H9 (cell line): Measurements from ENCODE around the gene NEURL4. TPM values are rescaled to one million over a fixed set of nuclear protein-coding genes. Genes with fewer than 3 reads are reported as not detected.

Experiments used
- DNase-seq: peaks from one replicate; pipeline ENCODE4 v3.0.0-alpha.2; 2017
- H2AFZ ChIP-seq: one replicate; pipeline ENCODE4 v1.6.1; 2013; ENCODE audit warnings: mild to moderate bottlenecking, low read length, control low read depth, moderate library complexity
- H2AK5ac ChIP-seq: 2 replicates; pipeline ENCODE4 v1.6.1; 2013; ENCODE audit warnings: low read length, control low read depth, mixed read lengths; ENCODE audit not compliant: insufficient read length
- H2BK120ac ChIP-seq: one replicate; pipeline ENCODE4 v1.6.1; 2013; ENCODE audit warnings: low read depth, mild to moderate bottlenecking, low read length, control low read depth, inconsistent platforms; ENCODE audit not compliant: poor library complexity, severe bottlenecking
- H2BK12ac ChIP-seq: 2 replicates; pipeline ENCODE4 v1.6.1; 2013; ENCODE audit warnings: low read length, control low read depth, mixed read lengths, low read depth; ENCODE audit not compliant: insufficient read length
- H2BK15ac ChIP-seq: 2 replicates; pipeline ENCODE4 v1.6.1; 2013; ENCODE audit warnings: low read depth, low read length, control low read depth
- H2BK20ac ChIP-seq: one replicate; pipeline ENCODE4 v1.6.1; 2013; ENCODE audit warnings: low read depth, mild to moderate bottlenecking, low read length, control low read depth, inconsistent platforms; ENCODE audit not compliant: poor library complexity, severe bottlenecking
- H2BK5ac ChIP-seq: 2 replicates; pipeline ENCODE4 v1.6.1; 2013; ENCODE audit warnings: low read length, control low read depth, mixed read lengths; ENCODE audit not compliant: insufficient read length
- H3K14ac ChIP-seq: 2 replicates; pipeline ENCODE4 v1.6.1; 2013; ENCODE audit warnings: low read length, control low read depth; ENCODE audit not compliant: insufficient read depth
- H3K18ac ChIP-seq: 2 replicates; pipeline ENCODE4 v1.6.1; 2013; ENCODE audit warnings: low read depth, mild to moderate bottlenecking, mixed read lengths, low read length, control low read depth; ENCODE audit not compliant: insufficient read length
- H3K23ac ChIP-seq: 2 replicates; pipeline ENCODE4 v1.6.1; 2013; ENCODE audit warnings: low read length, control low read depth, mixed read lengths, low read depth; ENCODE audit not compliant: insufficient read length
- H3K23me2 ChIP-seq: 2 replicates; pipeline ENCODE4 v1.6.1; 2013; ENCODE audit warnings: low read depth, mild to moderate bottlenecking, mixed read lengths, low read length, control low read depth; ENCODE audit not compliant: insufficient read length, poor library complexity, severe bottlenecking
- H3K27ac ChIP-seq: 2 replicates; pipeline ENCODE4 v1.5.1; 2013; ENCODE audit warnings: low read length, control low read depth, mixed read lengths, low read depth; ENCODE audit not compliant: insufficient read length
- H3K27me3 ChIP-seq: 2 replicates; pipeline ENCODE4 v1.6.1; 2013; ENCODE audit warnings: low read length, control low read depth, inconsistent platforms; ENCODE audit not compliant: insufficient read depth
- H3K4ac ChIP-seq: 2 replicates; pipeline ENCODE4 v1.6.1; 2013; ENCODE audit warnings: low read depth, mild to moderate bottlenecking, control low read depth, inconsistent platforms, low read length, moderate library complexity
- H3K4me1 ChIP-seq: 2 replicates; pipeline ENCODE4 v1.6.1; 2013; ENCODE audit warnings: low read length, control low read depth, inconsistent platforms; ENCODE audit not compliant: insufficient read depth
- H3K4me2 ChIP-seq: 2 replicates; pipeline ENCODE4 v1.6.1; 2013; ENCODE audit warnings: low read length, control low read depth, mixed read lengths; ENCODE audit not compliant: insufficient read length, insufficient read depth
- H3K56ac ChIP-seq: 2 replicates; pipeline ENCODE4 v1.6.1; 2013; ENCODE audit warnings: low read depth, mild to moderate bottlenecking, mixed read lengths, low read length, control low read depth; ENCODE audit not compliant: insufficient read length
- H3K79me1 ChIP-seq: 2 replicates; pipeline ENCODE4 v1.6.1; 2013; ENCODE audit warnings: low read depth, mild to moderate bottlenecking, moderate library complexity, low read length, control low read depth, inconsistent platforms; ENCODE audit not compliant: insufficient read depth, poor library complexity, severe bottlenecking
- H3K79me2 ChIP-seq: 2 replicates; pipeline ENCODE4 v1.6.1; 2013; ENCODE audit warnings: low read length, control low read depth, inconsistent platforms; ENCODE audit not compliant: insufficient read depth
- H3K9ac ChIP-seq: 2 replicates; pipeline ENCODE4 v1.6.1; 2013; ENCODE audit warnings: low read length, control low read depth, mixed read lengths; ENCODE audit not compliant: insufficient read length; ENCODE audit errors: extremely low read depth
- H3K9me3 ChIP-seq: one replicate; pipeline ENCODE4 v1.6.1; 2013; ENCODE audit warnings: low read depth, low read length, inconsistent platforms; ENCODE audit not compliant: control insufficient read depth
- H3T11ph ChIP-seq: one replicate; pipeline ENCODE4 v1.6.1; 2013; ENCODE audit warnings: mild to moderate bottlenecking, low read length, control low read depth, inconsistent platforms
- H4K20me1 ChIP-seq: one replicate; pipeline ENCODE4 v1.6.1; 2013; ENCODE audit not compliant: control insufficient read depth, insufficient read length, insufficient read depth
- H4K5ac ChIP-seq: 2 replicates; pipeline ENCODE4 v1.6.1; 2013; ENCODE audit warnings: low read depth, mild to moderate bottlenecking, mixed read lengths, low read length, control low read depth; ENCODE audit not compliant: insufficient read length
- H4K8ac ChIP-seq: replicated peaks from 2 replicates; pipeline ENCODE4 v1.6.1; 2013; ENCODE audit warnings: low read length, control low read depth, mixed read lengths, low read depth; ENCODE audit not compliant: insufficient read length
- H4K91ac ChIP-seq: 2 replicates; pipeline ENCODE4 v1.6.1; 2013; ENCODE audit warnings: low read depth, mild to moderate bottlenecking, moderate library complexity, mixed read lengths, low read length, control low read depth; ENCODE audit not compliant: insufficient read length
- H3K27ac Mint-ChIP-seq, 3 experiments: 2 replicates in 2 of 3; 3 replicates in 1 of 3; pipeline ENCODE4 v1.8.0; 2020 to 2021; ENCODE audit warnings: mixed read lengths in 3 of 3, mild to moderate bottlenecking in 1 of 3, moderate library complexity in 1 of 3
- H3K27me3 Mint-ChIP-seq: 2 replicates; pipeline ENCODE4 v1.8.0; 2021; ENCODE audit warnings: low read depth, mild to moderate bottlenecking, moderate library complexity, mixed read lengths
- H3K36me3 Mint-ChIP-seq, 3 experiments: 2 replicates in 2 of 3; 3 replicates in 1 of 3; pipeline ENCODE4 v1.8.0; 2020 to 2021; ENCODE audit warnings: low read depth in 3 of 3, mixed read lengths in 3 of 3; ENCODE audit not compliant: insufficient read depth in 1 of 3
- H3K4me1 Mint-ChIP-seq, 2 experiments: 2 replicates each; pipeline ENCODE4 v1.8.0; 2020; ENCODE audit warnings: mixed read lengths in 2 of 2
- H3K4me3 Mint-ChIP-seq, 2 experiments: 2 replicates in 1 of 2; 3 replicates in 1 of 2; pipeline ENCODE4 v1.8.0; 2020 to 2021; ENCODE audit warnings: mild to moderate bottlenecking in 2 of 2, mixed read lengths in 2 of 2, moderate library complexity in 1 of 2
- H3K9me3 Mint-ChIP-seq, 2 experiments: 2 replicates in 1 of 2; 3 replicates in 1 of 2; pipeline ENCODE4 v1.8.0; 2020; ENCODE audit warnings: mild to moderate bottlenecking in 2 of 2, mixed read lengths in 2 of 2, moderate library complexity in 1 of 2
- CTCF ChIP-seq: fragments of 200-600 bp; sonication (generic); conservative IDR thresholded peaks from 3 replicates; pipeline ENCODE4 v1.8.0; 2021; ENCODE audit warnings: antibody characterized with exemption, mild to moderate bottlenecking
- WGBS: extraction: QIAGEN DNeasy Blood & Tissue Kit; methylation state at CpG from one replicate; pipeline ENCODE4 v1.1.7; 2013; ENCODE audit warnings: missing lambda C conversion rate, low lambda C conversion rate, mixed read lengths; ENCODE audit not compliant: insufficient read length; ENCODE audit errors: extremely low coverage; 5-methylcytosine and 5-hydroxymethylcytosine counted together
- total RNA-seq: library from RNA; stranded (reverse); gene quantifications from 2 replicates; pipeline ENCODE4 v1.2.1, GENCODE V29; 2021

NEURL4 gene
- total RNA-seq, 1 experiment from 2014 or later, result 54.8 TPM

- H3T11ph ChIP-seq, result no peak overlapping the region
- H3K4me3 Mint-ChIP-seq, result 0 out of 5 replicates have a peak overlapping the region, but pooled peaks of 1 of the 2 experiments have one; percentile 14
- no peaks in the 10 kb centered on the region for H3K9me3 ChIP-seq
- no peak overlapping the region for H3K14ac ChIP-seq
- H3K4me1 Mint-ChIP-seq, result peaks cover 10 to 21% of the 10 kb centered on the region in 2 experiments
- no peaks in the 10 kb centered on the region; the same call in 1 of the 2 replicates for H3K4me1 ChIP-seq
- H2BK120ac ChIP-seq, result no peak overlapping the region
- no peak overlapping the region for H3K18ac ChIP-seq
- H3K23ac ChIP-seq, result no peak overlapping the region
- H3K27ac ChIP-seq, result no peak overlapping the region
- no peak overlapping the region for H3K56ac ChIP-seq
- no peaks in the 10 kb centered on the region for H4K20me1 ChIP-seq
- no peak overlapping the region for H4K5ac ChIP-seq
- H2BK15ac ChIP-seq, result no peak overlapping the region
- no peaks in the 10 kb centered on the region for H3K9me3 Mint-ChIP-seq
- H3K79me2 ChIP-seq, result no peaks in the 10 kb centered on the region
- peaks cover 17% of the 10 kb centered on the region for H3K27me3 Mint-ChIP-seq
- peaks cover 2 to 25% (median 11%) of the 10 kb centered on the region in 3 experiments; a peak in 5 of 7 replicates for H3K36me3 Mint-ChIP-seq
- no peak overlapping the region for H2BK12ac ChIP-seq
- H3K4ac ChIP-seq, result no peak overlapping the region
- no CpG with 5 or more reads among the region's 12 CpGs for WGBS
- no peak overlapping the region for H3K9ac ChIP-seq
- no peak overlapping the region for H2BK5ac ChIP-seq
- no peak overlapping the region for H2AK5ac ChIP-seq
- H3K27ac Mint-ChIP-seq, result no peak overlapping the region
- no peak for DNase-seq
- H3K79me1 ChIP-seq, result no peaks in the 10 kb centered on the region
- peaks cover 10% of the 10 kb centered on the region for H3K23me2 ChIP-seq
- H2BK20ac ChIP-seq, result no peak overlapping the region
- H4K8ac ChIP-seq, result no peak overlapping the region
- no peaks in the 10 kb centered on the region for H3K27me3 ChIP-seq
- H3K4me2 ChIP-seq, result no peak overlapping the region
- no peak overlapping the region for H4K91ac ChIP-seq
- TF ChIP-seq CTCF, result no peak
- no peak overlapping the region for H2AFZ ChIP-seq
These were observed 43.5 kb downstream of the NEURL4 start for GRCh38 chr17:7285679-7286078.
